Activated T-helper 1 cell treated with Interleukin-2 at 50 U/mL for 16 hours (primary cell): Measurements from ENCODE around the gene CLASP1.
"Not testable (repeated sequence)": the region's sequence is repeated elsewhere in the genome, so short reads cannot be mapped to it uniquely, and the experiment has no call there.

Experiments used
- DNase-seq: peaks from one replicate; pipeline ENCODE4 v3.0.0-alpha.2; 2020; ENCODE audit warnings: low read depth

Gene CLASP1

GRCh38 chr2:121579309-121579708, 70.0 kb downstream of the CLASP1 start:
- DNase-seq: no peak

DNA sequence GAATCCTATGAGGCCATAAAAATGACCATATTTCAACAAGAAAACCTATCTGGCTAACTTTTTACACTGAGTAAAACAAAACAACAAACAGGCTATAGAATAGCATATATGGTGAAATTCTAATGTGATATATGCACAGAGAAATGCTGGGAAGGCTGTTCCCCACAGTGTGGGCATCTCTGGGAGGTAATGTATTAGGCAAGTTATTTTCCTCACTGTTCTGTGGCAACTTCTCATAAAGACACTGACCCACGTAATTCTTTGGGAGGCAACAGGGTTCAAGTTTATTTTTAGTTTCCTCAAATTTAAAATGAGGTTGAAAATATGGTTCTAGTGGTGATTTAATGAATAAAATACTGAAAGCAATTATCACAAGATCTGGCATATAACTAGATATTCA, 71.9 kb downstream of the CLASP1 start:
- DNase-seq: no peak

DNA sequence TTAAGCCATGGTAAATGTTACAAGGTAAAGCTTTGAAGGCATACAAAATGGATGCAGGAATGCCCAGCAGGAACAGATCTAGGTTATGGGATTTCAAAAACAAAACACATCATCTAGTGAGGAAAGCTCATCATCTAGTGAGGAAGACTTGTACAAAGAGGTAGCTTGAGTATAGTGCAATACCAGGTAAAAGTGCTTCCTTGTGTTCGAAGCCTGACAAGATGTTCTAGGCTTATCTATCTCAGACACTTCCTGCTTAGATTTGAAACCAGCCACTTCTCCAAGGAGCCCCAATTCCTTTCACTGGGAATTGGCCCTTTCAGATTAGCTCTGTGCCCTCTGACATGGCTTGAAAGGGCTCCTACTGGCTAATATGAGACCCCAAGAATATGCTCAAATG, 73.0 kb downstream of the CLASP1 start:
- no peak for DNase-seq

- DNase-seq: no peak
These were observed 73.5 kb downstream of the CLASP1 start for GRCh38 chr2:121575800-121576199.

GRCh38 chr2:121570667-121571055, 78.6 kb downstream of the CLASP1 start:
- DNase-seq: no peak

GRCh38 chr2:121570036-121570666, 79.1 kb downstream of the CLASP1 start:
- DNase-seq: no peak

DNA sequence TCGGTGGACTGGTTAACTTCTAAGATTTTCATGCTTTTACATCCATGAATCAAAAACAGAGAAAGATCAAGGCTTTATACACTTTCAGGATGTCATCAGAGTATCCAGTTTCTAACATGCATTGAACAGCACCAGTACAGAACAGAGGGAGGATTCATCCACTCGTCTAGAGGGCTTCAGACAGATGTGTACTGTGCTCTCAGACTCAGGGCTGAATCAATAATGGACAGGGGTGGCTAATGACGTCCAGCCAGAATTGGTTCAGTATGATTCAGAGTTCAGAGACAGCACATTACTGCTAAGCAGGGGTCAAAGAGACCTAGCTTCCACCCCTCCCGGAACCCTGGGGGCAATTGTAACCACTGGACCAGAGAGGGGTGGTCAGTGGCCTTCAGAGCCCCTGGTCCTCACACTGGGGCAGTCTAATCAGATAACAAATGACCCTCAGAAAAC, 81.3 kb downstream of the CLASP1 start:
- no peak for DNase-seq

DNA sequence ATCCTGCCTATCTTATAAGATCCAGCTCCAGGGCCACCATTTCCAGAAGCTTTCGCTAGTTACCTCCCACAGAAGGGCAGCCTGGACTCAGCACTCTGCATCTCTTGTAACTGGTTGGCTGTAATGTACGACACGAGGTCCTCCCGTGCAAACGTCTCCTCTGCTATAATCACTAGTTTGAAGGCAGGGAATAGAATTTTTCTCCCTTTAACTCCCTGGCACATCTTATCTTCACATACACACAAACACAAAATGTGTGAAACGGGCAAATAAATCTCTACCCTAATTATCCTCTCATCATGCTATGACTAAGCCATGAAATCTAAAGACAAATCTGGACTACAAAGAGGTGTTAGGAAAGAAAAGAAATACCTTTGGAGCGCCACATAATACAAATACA, 81.8 kb downstream of the CLASP1 start:
- DNase-seq: no peak

DNA sequence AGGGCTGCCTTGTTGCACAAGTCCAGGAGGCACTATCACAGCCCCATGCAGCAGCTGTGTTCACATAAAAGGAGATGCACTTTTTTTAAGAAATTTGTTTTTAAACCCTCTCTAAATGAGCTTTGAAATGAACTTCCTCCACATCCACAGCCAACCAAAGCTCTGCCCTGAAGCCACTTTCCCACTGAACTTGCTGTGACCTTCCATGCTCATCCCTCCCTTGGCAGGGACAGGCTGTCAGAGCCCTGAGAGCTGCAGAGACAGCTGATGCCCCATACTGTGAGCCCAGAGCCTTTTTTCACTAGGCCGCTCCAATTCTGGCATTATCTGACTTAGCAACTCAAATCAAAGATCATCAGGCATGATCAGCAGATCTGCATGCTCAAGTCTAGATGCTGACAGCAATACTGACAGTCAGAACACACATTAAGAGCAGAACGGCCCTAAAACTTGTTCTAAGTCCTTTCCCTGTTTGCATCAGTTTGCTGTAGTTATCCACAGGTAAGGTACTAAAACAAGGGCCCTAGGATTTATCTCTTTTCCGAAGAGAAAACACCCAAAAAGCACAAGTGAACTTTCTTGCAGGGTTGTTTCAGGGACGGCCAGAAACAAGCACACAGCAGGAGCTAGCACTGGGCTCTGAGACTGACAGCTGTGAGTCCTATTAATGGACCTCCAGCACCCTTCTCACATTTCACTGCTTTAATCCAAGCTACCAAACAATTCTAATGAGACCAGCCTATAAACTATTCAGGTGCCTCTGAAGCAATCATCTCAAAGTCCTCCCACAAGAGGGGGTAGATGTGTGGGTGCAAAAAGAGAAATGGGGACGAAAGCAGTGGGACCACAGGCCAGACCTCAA, 83.6 kb downstream of the CLASP1 start:
- DNase-seq: no peak

- no peak for DNase-seq
These were observed 84.4 kb downstream of the CLASP1 start for GRCh38 chr2:121564905-121565304.

GRCh38 chr2:121563754-121564153, 85.5 kb downstream of the CLASP1 start:
- not testable (repeated sequence) for DNase-seq

DNA sequence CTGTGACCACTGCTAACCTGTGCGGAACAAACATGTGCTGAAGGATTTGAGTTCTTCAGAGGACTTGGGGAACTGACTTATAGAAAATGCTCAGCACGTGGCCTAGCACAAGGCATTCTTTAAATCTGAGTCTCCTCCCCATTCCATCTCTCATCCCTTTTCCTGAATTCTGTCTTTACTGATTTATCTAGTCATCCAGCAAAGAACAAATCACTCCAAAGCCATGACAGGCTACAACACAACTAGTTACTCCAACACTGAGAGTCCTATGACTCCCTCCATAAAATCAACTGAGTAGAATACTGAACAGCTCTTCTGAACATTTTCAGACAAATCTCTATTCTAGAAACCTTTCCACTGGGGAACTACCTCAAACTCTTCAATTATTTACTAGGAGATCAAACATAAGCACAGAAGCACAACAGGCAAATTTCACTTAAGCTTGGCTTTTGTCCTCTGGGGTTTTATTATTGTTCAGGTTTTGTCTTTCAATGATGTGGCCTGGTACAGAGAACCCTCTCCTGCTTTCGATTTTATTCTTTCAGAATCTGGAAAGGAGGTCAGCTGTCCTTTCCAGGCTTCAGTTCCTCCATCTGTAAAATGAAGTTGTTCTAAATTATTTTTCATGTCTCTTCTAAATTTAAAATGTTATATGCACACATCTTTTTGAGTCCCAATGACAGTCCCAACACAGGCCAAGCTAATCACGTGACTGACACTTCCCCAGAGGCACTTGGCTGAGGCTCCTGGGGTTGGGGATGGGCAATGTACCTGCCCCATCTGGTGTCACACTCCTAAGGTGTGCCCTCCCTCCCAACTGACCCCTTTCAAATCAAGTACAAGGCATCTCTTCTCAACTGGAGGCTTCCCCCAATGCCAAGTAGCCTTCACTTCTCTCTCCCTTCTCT, 86.7 kb downstream of the CLASP1 start:
- DNase-seq: no peak

GRCh38 chr2:121561617-121562268, 87.5 kb downstream of the CLASP1 start:
- no peak for DNase-seq

- DNase-seq: no peak
These were observed 90.9 kb downstream of the CLASP1 start for GRCh38 chr2:121558329-121558728.

DNA sequence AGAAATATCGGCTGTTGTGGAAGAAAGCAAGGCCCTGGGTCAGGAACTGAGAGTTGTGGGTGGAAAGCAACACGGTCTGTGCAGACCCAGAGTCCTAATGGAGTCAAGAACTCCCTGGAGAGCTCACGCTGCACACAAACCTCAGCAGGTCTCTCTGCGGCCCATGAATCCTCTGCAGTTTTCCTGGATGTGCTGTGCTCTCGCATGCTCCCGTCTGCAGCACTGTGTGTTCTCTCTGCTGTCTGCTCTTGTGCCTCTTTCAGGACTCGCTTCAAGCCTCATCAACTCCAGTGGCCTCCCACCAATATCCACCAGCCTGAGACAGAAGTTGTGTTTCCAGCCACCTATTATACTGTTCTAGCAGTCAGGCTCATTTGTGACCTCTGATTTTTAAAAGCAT, 94.3 kb downstream of the CLASP1 start:
- DNase-seq: no peak

- DNase-seq: not testable (repeated sequence)
These were observed 96.6 kb downstream of the CLASP1 start for GRCh38 chr2:121552477-121553180.

DNA sequence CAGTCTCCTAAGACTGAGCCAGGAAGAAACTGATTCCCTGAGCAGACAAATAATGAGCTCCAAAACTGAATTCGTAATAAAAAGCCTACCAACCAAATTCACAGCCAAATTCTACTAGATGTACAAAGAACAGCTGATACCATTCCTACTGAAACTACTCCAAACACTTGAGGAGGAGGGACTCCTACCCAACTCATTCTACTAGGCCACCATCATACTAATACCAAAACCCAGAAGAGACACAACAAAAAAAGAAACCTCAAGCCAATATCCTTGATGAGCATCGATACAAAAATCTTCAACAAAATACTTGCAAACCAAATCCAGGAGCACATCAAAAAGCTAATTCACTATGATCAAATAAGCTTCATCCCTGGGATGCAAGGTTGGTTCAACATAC, 98.6 kb downstream of the CLASP1 start:
- no peak for DNase-seq

- DNase-seq: no peak
These were observed 101.6 kb downstream of the CLASP1 start for GRCh38 chr2:121547646-121548045.

DNA sequence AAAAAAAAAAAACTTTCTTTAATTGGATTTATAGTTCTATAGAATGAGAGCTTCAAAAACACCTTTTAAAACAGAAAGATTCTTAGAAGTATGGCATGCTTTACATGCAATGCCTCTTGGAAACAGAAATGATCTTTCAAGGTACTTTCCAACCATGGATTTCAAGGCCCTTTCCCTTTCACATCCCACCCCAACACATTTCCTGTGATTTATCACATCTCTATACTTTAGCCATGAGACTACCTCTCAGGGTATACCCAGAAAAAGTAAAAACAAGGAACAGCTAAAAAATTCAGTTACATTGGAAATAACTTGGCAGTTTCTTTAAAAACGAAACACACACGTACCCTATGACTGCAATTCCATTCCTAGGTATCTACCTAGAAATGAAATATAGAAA, 103.3 kb downstream of the CLASP1 start:
- no peak for DNase-seq

GRCh38 chr2:121545257-121545656, 104.0 kb downstream of the CLASP1 start:
- no peak for DNase-seq

DNA sequence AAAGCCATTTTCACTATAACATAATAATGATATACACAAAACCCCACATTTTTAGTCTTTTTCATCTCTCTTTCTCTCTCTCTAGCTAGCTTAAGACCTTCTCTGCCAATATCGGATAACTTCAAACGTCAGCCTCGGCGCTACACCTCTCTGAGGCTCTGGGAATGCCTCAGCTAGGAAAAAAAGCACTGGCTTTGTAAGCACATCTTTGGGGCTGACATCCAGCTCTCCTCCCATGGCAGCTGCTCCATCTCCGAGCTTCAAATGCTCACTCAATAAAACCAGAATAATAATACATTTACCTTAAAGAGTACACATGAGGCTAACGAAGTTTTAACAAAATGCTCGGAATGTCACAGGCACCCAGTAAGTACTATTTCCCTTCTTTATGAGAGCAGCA, 107.8 kb downstream of the CLASP1 start:
- no peak for DNase-seq
